Brain microvascular endothelial cell (primary cell): ENCODE measurements around the gene CMTM5.

Experiments used
- DNase-seq: peaks from one replicate; pipeline ENCODE4 v3.0.0-alpha.2; 2020
- H3K27ac ChIP-seq: fragments of 250-450 bp; sonication (Bioruptor Pico); 2 replicates; pipeline ENCODE4 v1.5.1; 2020; ENCODE audit warnings: mild to moderate bottlenecking, moderate library complexity
- H3K27me3 ChIP-seq: fragments of 250-450 bp; sonication (Bioruptor Pico); replicated peaks from 2 replicates; pipeline ENCODE4 v1.5.1; 2020; ENCODE audit warnings: mild to moderate bottlenecking
- H3K36me3 ChIP-seq: fragments of 250-450 bp; sonication (Bioruptor Pico); replicated peaks from 2 replicates; pipeline ENCODE4 v1.5.1; 2020; ENCODE audit warnings: mild to moderate bottlenecking
- H3K4me3 ChIP-seq: 2 replicates; pipeline ENCODE4 v1.5.1; 2011; ENCODE audit warnings: low read depth, mild to moderate bottlenecking, control low read depth, low read length, moderate library complexity
- CTCF ChIP-seq: IDR thresholded peaks from 2 replicates; pipeline ENCODE4 v1.5.1; 2011; ENCODE audit warnings: low read depth, mild to moderate bottlenecking, moderate library complexity, low read length, control low read depth, inconsistent platforms; ENCODE audit errors: missing control alignments
- in situ Hi-C: cut with HindIII; loops from 2 replicates; pipeline ENCODE4 v1.10.0; 2017; ENCODE audit warnings: low sequenced_read_pairs, low pct_ligation_motif_present

Gene CMTM5

GRCh38 chr14:23378612-23379220 is 1.9 kb downstream of the CMTM5 start:
- in situ Hi-C loops: no loop called here
- no peak for TF ChIP-seq CTCF
- Histone ChIP-seq H3K36me3 (no peaks in the 10 kb centered on the region), H3K4me3 (no peak overlapping the region), H3K27ac (no peak overlapping the region), H3K27me3 (peaks cover 2% of the 10 kb centered on the region)
- DNase-seq: no peak

DNA sequence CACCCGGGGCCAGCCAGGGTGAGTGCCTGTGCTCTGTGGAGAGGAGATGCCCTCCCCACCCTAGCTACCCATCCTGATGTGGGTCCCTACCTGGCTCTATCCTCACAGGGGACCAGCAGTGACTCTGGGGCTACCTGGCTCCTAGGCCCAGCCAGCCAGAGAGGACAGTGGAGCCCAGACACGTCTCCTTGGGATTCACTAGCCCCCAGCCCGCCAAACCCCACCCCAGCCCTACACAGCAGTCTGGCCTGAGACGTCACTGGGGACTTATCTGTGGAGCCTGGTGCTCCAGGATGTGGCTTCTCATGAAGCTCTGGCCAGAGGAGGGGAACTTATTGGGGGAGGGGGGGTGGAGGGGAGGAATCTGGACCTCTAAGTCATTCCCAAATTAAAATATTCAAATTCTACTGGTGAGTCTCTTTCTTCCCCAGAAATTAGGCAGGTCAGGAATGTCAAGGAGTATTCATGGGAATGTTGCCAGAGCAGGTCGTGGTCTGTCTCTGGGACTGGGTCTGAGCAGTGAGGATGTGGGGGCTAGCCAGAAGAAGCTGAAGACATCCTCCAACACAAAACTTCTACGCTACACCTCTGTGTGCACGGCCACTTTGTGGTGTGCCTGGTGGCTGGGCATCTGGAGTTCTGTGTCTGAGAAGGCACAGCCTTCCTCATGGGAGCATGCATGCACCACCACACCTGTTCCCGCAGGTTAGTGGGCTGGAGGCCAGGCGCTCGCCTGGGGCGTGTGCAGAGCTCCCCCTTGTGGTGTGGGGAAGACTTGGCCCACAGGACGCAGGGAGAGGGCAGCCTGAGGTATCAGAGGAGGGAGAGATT is 2.7 kb downstream of the CMTM5 start:
- no peaks in the 10 kb centered on the region for H3K36me3 ChIP-seq
- H3K27me3 ChIP-seq: peaks cover 2% of the 10 kb centered on the region
- DNase-seq: no peak
- H3K4me3 ChIP-seq: no peak overlapping the region
- H3K27ac ChIP-seq: no peak overlapping the region
- in situ Hi-C loops: no loop called here
- peak; percentile 99 for TF ChIP-seq CTCF

DNA sequence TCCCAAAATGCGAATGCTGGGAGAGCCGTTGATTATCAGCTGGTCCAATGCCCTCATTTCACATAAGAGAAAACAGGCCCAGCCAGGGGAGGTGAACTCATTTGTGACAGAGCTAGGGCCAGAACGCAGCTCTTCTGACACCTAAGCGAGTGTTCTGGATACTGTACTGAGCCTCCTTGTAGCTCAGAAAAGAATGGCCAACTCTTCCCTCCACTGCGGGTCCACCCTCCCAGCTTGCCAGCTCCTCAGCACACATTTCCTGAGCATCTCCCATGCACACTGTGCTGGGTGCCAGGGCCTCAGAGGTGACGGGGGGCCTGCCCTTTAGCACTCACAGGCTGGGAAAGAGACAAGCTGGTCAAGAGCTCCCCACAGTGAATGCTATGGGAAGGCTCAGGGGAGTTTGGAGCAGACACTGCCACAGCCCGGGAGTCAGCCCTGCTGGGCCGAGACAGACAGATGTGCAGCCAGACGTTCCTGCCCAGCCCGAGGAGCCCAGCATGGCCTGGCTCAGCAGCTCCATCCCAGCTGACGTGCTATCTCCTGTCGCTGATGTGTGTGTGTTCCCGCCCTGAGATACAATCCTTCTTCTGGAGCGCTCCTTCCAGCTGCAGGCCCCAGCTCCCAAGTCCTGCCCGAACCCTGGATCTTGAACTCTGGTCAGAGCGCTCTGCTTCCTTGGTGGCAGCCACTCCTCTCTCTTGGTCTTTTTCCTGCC is 3.5 kb downstream of the CMTM5 start:
- in situ Hi-C loops: no loop called here
- H3K27ac ChIP-seq: no peak overlapping the region
- TF ChIP-seq CTCF: no peak
- DNase-seq: no peak
- H3K27me3 ChIP-seq: peaks cover 2% of the 10 kb centered on the region
- H3K36me3 ChIP-seq: no peaks in the 10 kb centered on the region
- H3K4me3 ChIP-seq: no peak overlapping the region

DNA sequence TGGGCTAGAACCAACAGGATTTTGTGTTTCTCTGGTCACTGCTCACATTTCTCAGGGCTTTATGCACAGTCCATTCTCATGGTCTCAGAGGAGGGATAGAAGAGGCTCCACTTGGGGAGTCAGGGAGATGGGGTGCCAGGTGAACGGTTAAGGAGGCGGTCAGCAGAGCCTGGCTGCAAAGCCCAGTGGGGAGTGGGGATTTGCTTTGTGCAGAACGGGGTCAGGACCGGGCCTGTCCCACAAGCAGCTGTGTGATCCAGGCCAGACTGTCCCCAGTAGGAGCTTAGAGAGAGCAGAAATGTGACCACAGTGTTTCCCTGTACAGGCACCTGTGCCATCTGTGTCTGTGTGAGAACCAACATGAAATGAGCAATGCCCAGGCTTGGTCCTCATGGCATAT is 4.1 kb downstream of the CMTM5 start:
- no peak for TF ChIP-seq CTCF
- no peak for DNase-seq
- Histone ChIP-seq H3K27me3 (peaks cover 2% of the 10 kb centered on the region), H3K36me3 (no peaks in the 10 kb centered on the region), H3K27ac (no peak overlapping the region), H3K4me3 (no peak overlapping the region)
- in situ Hi-C loops: no loop called here

- TF ChIP-seq CTCF: no peak
- Histone ChIP-seq H3K27ac (no peak overlapping the region), H3K36me3 (no peaks in the 10 kb centered on the region), H3K27me3 (peaks cover 2% of the 10 kb centered on the region), H3K4me3 (no peak overlapping the region)
- DNase-seq: no peak
- in situ Hi-C loops: no loop called here
Observed at GRCh38 chr14:23381871-23382270, 5.0 kb downstream of the CMTM5 start.
